ENCODE data around the gene ASAP2.

The ASAP2 gene

GRCh38 chr2:9284521-9285297 is 78.1 kb downstream of the ASAP2 start:
- Histone ChIP-seq H3K79me2 (ENCODE audit: insufficient read depth, low read length) (no peaks in the 10 kb centered on the region), H3K9me2 (ENCODE audit: low read depth, low read length) (no peaks in the 10 kb centered on the region), H3K9ac (ENCODE audit: low read length) (no peak overlapping the region), H4K20me1 (ENCODE audit: insufficient read depth, low read length) (no peaks in the 10 kb centered on the region), H3K4me3 (ENCODE audit: low read depth, low read length, poor library complexity, severe bottlenecking) (no peak overlapping the region), H3K27me3 (ENCODE audit: insufficient read depth, low read length) (no peaks in the 10 kb centered on the region), H2AFZ (ENCODE audit: low read length) (no peak overlapping the region), H3F3A (ENCODE audit: insufficient read depth, low read length) (no peaks in the 10 kb centered on the region), H3K4me1 (ENCODE audit: insufficient read depth, low read length, severe bottlenecking) (no peaks in the 10 kb centered on the region), H3K4me2 (ENCODE audit: low read length) (no peak overlapping the region), H3K9me3 (ENCODE audit: low read length) (no peaks in the 10 kb centered on the region), H3K27ac (ENCODE audit: low read depth, low read length, poor library complexity, severe bottlenecking) (no peak overlapping the region), H3K36me3 (ENCODE audit: insufficient read depth, low read length) (no peaks in the 10 kb centered on the region)
- no peak for TF ChIP-seq EZH2 (IDR thresholded peaks at IDR 0.05; ENCODE audit: borderline replicate concordance, low read length)
- no peak for TF ChIP-seq CTCF (IDR thresholded peaks at IDR 0.05; ENCODE audit: low read length)

GRCh38 chr2:9285385-9285920 is 78.8 kb downstream of the ASAP2 start:
- no peaks in the 10 kb centered on the region for H4K20me1 ChIP-seq (ENCODE audit: insufficient read depth, low read length)
- no peak overlapping the region for H3K9ac ChIP-seq (ENCODE audit: low read length)
- no peaks in the 10 kb centered on the region for H3K27me3 ChIP-seq (ENCODE audit: insufficient read depth, low read length)
- H3K4me3 ChIP-seq (ENCODE audit: low read depth, low read length, poor library complexity, severe bottlenecking), result no peak overlapping the region
- H3K4me1 ChIP-seq (ENCODE audit: insufficient read depth, low read length, severe bottlenecking), result no peaks in the 10 kb centered on the region
- no peaks in the 10 kb centered on the region for H3K9me2 ChIP-seq (ENCODE audit: low read depth, low read length)
- H3F3A ChIP-seq (ENCODE audit: insufficient read depth, low read length), result no peaks in the 10 kb centered on the region
- no peaks in the 10 kb centered on the region for H3K79me2 ChIP-seq (ENCODE audit: insufficient read depth, low read length)
- no peaks in the 10 kb centered on the region for H3K9me3 ChIP-seq (ENCODE audit: low read length)
- no peak for TF ChIP-seq CTCF (IDR thresholded peaks at IDR 0.05; ENCODE audit: low read length)
- TF ChIP-seq EZH2 (IDR thresholded peaks at IDR 0.05; ENCODE audit: borderline replicate concordance, low read length), result no peak
- no peak overlapping the region for H3K27ac ChIP-seq (ENCODE audit: low read depth, low read length, poor library complexity, severe bottlenecking)
- H2AFZ ChIP-seq (ENCODE audit: low read length), result no peak overlapping the region
- no peaks in the 10 kb centered on the region for H3K36me3 ChIP-seq (ENCODE audit: insufficient read depth, low read length)
- H3K4me2 ChIP-seq (ENCODE audit: low read length), result no peak overlapping the region

GRCh38 chr2:9285921-9286320 is 79.3 kb downstream of the ASAP2 start:
- H3K79me2 ChIP-seq (ENCODE audit: insufficient read depth, low read length), result no peaks in the 10 kb centered on the region

More at GRCh38 chr2:9285921-9286320, 79.3 kb downstream of the ASAP2 start:
- Histone ChIP-seq H3K9me3 (ENCODE audit: low read length) (no peaks in the 10 kb centered on the region), H3K4me3 (ENCODE audit: low read depth, low read length, poor library complexity, severe bottlenecking) (no peak overlapping the region), H3K4me1 (ENCODE audit: insufficient read depth, low read length, severe bottlenecking) (no peaks in the 10 kb centered on the region), H3K9ac (ENCODE audit: low read length) (no peak overlapping the region), H3K36me3 (ENCODE audit: insufficient read depth, low read length) (no peaks in the 10 kb centered on the region), H4K20me1 (ENCODE audit: insufficient read depth, low read length) (no peaks in the 10 kb centered on the region), H3K4me2 (ENCODE audit: low read length) (no peak overlapping the region), H3F3A (ENCODE audit: insufficient read depth, low read length) (no peaks in the 10 kb centered on the region), H3K27me3 (ENCODE audit: insufficient read depth, low read length) (no peaks in the 10 kb centered on the region), H3K9me2 (ENCODE audit: low read depth, low read length) (no peaks in the 10 kb centered on the region), H3K27ac (ENCODE audit: low read depth, low read length, poor library complexity, severe bottlenecking) (no peak overlapping the region), H2AFZ (ENCODE audit: low read length) (no peak overlapping the region)
- TF ChIP-seq EZH2 (IDR thresholded peaks at IDR 0.05; ENCODE audit: borderline replicate concordance, low read length), result no peak
- TF ChIP-seq CTCF (IDR thresholded peaks at IDR 0.05; ENCODE audit: low read length), result no peak
